GM21390 (cell line): ENCODE measurements around the gene APOF.
"Not testable (repeated sequence)": the region's sequence is repeated elsewhere in the genome, so short reads cannot be mapped to it uniquely, and the experiment has no call there.

Experiments
- ATAC-seq: cut with Tn5 transposase; IDR thresholded peaks from one replicate; pipeline ENCODE4 v1.9.1; 2021; ENCODE audit not compliant: unreplicated experiment

APOF gene

DNA sequence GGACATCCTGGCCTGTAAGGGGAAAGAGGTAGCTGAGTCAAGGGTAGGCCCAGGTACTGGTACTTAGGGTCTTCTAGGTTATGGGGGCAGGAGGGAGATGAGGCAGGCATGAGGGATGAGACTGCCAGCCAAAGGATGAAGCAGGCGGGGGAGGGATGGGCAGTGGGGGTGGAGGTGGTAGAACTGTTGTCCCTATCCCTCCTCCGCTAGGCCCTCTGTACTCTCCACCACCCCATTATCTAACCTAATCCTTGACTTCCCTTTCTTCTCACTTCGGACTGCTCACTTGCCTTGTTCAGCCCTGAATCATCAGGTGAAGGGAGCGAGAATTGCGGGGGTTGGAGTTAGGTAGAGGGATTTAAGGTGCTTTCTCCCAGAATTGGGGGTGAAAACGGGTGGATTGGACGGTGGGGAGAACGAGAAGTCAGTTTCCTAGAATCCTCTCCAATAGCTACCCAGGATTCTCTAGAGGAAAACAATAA lies 29.4 kb downstream of the APOF start:
- ATAC-seq, result no peak

GRCh38 chr12:56332512-56333196 lies 30.0 kb downstream of the APOF start:
- ATAC-seq, result no peak

DNA sequence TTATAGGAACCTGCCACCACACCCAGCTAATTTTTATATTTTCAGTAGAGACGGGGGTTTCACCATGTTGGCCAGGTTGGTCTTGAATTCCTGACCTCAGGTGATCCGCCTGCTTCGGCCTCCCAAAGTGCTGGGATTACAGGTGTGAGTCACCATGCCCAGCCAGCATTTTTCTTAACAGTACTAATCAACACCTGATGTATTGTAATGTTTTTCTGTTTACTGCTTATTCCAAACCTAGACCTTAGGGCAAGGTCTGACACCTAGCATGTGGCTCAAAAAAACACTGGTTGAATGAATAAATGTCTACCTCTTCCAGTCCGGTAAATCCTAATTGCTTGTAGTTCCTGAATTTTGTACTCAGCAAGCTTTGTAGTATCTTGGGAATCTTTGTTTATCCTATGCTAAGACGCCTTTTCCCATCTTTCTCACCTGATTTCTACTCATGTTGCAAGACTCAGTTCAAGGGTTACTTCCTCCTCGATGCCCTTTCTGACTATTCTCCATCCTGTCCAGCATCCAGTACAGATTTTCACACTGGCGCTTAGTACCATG lies 31.6 kb downstream of the APOF start:
- no peak for ATAC-seq

DNA sequence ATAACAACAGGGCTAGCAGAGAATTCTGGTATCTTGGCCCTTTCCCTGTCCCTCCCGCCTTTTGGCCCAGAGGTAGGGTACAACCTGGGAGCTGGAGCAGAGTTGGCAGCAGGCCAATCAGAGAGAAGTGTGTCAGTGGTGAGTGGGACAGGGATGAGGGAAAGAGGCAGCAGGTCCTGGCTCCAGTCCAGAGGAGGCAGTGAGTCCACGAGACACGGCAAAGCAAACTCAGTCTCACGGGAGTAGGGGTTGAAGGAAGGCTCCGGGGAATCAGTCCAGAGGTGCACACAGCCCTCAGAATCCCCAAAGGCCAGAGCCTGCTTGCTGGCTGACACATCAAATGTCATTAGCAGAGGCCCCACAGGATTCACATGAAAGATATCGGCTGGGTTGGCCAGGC lies 36.1 kb downstream of the APOF start:
- no peak for ATAC-seq

- no peak for ATAC-seq
Observed at GRCh38 chr12:56326126-56326525, 36.5 kb downstream of the APOF start.

GRCh38 chr12:56324206-56324605 lies 38.5 kb downstream of the APOF start:
- ATAC-seq, result no peak

DNA sequence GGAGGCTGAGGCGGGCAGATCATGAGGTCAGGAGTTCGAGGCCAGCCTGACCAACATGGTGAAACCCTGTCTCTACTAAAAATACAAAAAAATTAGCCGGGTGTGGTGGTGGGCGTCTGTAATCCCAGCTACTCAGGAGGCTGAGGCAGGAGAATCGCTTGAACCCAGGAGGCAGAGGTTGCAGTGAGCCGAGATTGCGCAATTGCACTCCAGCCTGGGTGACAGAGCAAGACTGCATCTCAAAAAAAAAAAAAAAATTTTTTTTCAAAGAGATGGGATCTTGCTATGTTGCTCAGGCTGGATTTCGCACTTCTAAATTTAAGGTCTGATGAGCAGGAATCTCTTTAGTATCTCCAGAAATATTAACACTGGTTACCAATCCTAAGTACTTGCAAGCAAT lies 41.0 kb downstream of the APOF start:
- not testable (repeated sequence) for ATAC-seq

- ATAC-seq, result no peak
Observed at GRCh38 chr12:56321027-56321426, 41.6 kb downstream of the APOF start.

DNA sequence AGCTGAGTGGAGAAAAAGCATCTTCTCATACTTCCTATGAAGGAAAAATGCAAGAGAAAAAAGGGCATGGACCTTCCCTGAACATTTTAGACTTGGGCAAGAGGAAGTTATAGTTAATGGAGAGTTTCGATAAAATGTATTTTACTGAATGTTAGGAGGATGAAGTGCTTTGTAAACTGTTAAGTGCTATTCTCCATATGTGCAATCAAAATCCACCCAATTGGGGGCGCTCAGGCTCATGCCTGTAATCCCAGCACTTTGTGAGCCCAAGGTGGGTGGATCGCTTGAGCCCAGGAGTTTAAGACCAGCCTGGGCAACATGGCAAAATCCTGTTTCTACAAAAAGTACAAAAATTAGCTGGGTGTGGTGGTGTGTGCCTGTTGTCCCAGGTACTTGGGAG lies 45.0 kb downstream of the APOF start:
- ATAC-seq, result no peak

GRCh38 chr12:56315622-56316473 lies 46.8 kb downstream of the APOF start, which contains the start of gene CNPY2:
Gene CNPY2, minus strand, starts transcription at chr12:56315988. Its CDS starts 771 bp downstream, at chr12:56315217.
- ATAC-seq, result peak; percentile 94

DNA sequence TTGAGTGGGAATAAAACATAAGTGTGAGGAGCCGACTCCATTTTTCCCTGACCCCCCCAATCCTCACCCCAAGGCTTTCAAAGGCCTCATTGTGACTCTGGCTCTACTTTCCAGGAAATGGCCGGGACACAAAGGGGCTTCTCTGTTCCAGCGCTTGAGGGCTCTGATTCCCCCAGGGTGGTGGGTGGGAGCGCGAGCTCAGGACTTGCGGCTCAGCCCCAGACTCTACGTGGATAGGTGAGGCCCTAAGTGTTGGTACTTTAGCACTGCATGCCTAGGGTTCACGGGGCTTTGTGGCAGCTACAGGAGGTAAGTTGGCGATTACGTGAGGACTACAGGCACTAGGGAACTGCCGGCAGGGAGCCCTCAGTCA lies 47.4 kb downstream of the APOF start:
- no peak for ATAC-seq

DNA sequence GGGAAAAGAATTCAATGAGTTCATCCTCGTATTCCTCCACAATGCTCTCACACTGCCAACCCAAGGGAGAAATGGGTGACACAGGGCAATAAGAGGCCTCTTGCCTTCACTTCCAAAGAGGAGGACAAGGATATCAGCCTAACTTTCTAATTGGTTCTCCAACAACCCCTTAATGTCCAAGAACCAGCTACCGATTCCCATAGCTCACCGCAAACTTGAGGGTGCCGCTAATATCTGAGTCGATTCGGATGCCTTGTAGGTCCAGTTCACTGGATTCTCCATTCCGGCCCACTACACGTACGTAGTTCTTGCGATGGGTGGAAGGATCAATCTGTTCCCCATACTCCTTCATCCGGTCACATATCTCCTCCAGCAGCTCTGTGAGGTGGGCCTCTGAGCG lies 51.7 kb downstream of the APOF start:
- no peak for ATAC-seq
